Heart left ventricle (tissue), 13 donors: Measurements from ENCODE around the gene SORBS2.

ENCODE experiments used
- CTCF ChIP-seq, 12 donors: fragments of 200-600 bp; sonication (generic) in 4 of 12; IDR thresholded peaks; one replicate each; pipeline versions ENCODE4 v1.5.0 to v1.8.0; 2018 to 2022; ENCODE audit warnings: antibody characterized with exemption in 12 of 12, mild to moderate bottlenecking in 5 of 12
- POLR2A ChIP-seq, 2 donors: fragments of 450-650 bp; IDR thresholded peaks; one replicate each; pipeline ENCODE4 v1.6.1; 2017; ENCODE audit warnings: antibody characterized with exemption in 2 of 2, mild to moderate bottlenecking in 2 of 2, moderate library complexity in 2 of 2
- donor health status: ischemic (EF 13 %, LVEDD 7.1; RV severe dilation, severe dysfunction).
- donor health status: DM: no; HTN: yes; CAD: no.
- donor health status: DM: no; HTN: no; CAD: no.
- donor health status: ischemic (EF 25% LVEDD 6.9; RV normal size, moderate dysfunction).
- donor health status: ischemic (EF 25% LVEDD 5.7; RV mildly dilated, moderate dysfunction).
- donor health status: ischemic (EF 35%, LVEDD 5.7; RV mildly dilated, moderate dysfunction).
- donor health status: nonischemic (EF 11% LVEDD 7.7; RV severe dilation, severe dysfunction).
- donor health status: DM: yes; HTN: yes; CAD: no.
- donor health status: PGD.
- donor health status: ischemic (EF 29% LVEDD 5.4; RV normal size, mild dysfunction).
- donor health status: nonischemic (EF 23%, LVEDD 6.1; RV moderate dilation, normal function).

GRCh38 chr4:185825737-185826136 is 13.7 kb upstream of the SORBS2 start:
- no peak for TF ChIP-seq CTCF (IDR thresholded peaks at IDR 0.05)
- TF ChIP-seq POLR2A (IDR thresholded peaks at IDR 0.05): no peak
